ENCODE results near the gene LRRC52.

- no peak for TF ChIP-seq EP300 (IDR thresholded peaks at IDR 0.05; ENCODE audit: borderline replicate concordance)
- TF ChIP-seq USF1 (IDR thresholded peaks at IDR 0.05): no peak
- no peak for TF ChIP-seq YY1 (IDR thresholded peaks at IDR 0.05; ENCODE audit: low read depth)
- no peak for TF ChIP-seq FOXM1 (IDR thresholded peaks at IDR 0.05; ENCODE audit: borderline replicate concordance, low read depth)
- no peak for TF ChIP-seq EGR1 (IDR thresholded peaks at IDR 0.05)
- no peak for TF ChIP-seq CREB1 (IDR thresholded peaks at IDR 0.05; ENCODE audit: low read depth)
- no peak for TF ChIP-seq MAX (IDR thresholded peaks at IDR 0.05)
- no peak for TF ChIP-seq CEBPB (IDR thresholded peaks at IDR 0.05)
- no peak for TF ChIP-seq TCF12 (IDR thresholded peaks at IDR 0.05; ENCODE audit: low read depth)
Measured at GRCh38 chr1:165586398-165586797, 42.6 kb downstream of the LRRC52 start.
